ENCODE results near the gene RNF31. TPM values are rescaled to one million over a fixed set of nuclear protein-coding genes. Genes with fewer than 3 reads are reported as not detected.

Gene RNF31
- total RNA-seq, 1 donor from 2014 or later = 80.4 TPM

GRCh38 chr14:24178399-24179178 lies 31.3 kb downstream of the RNF31 start:
- no peak overlapping the region for H3K4me3 Mint-ChIP-seq (ENCODE audit: low read depth)
- H3K9me3 Mint-ChIP-seq = no peaks in the 10 kb centered on the region
- intact Hi-C loops (cut with micrococcal nuclease) = no loop called here
- H3K36me3 Mint-ChIP-seq (ENCODE audit: low read depth) = peaks cover 73% of the 10 kb centered on the region
- H3K27me3 Mint-ChIP-seq (ENCODE audit: low read depth) = no peaks in the 10 kb centered on the region
- peaks cover 4% of the 10 kb centered on the region for H3K4me1 Mint-ChIP-seq (ENCODE audit: low read depth)
- no peak overlapping the region for H3K27ac Mint-ChIP-seq
- DNase-seq (ENCODE audit: low spot score) = no peak

GRCh38 chr14:24179294-24179960 lies 32.1 kb downstream of the RNF31 start:
- intact Hi-C loops (cut with micrococcal nuclease) = no loop called here
- no peaks in the 10 kb centered on the region for H3K27me3 Mint-ChIP-seq (ENCODE audit: low read depth)
- peaks cover 75% of the 10 kb centered on the region for H3K36me3 Mint-ChIP-seq (ENCODE audit: low read depth)
- H3K9me3 Mint-ChIP-seq = no peaks in the 10 kb centered on the region
- DNase-seq (ENCODE audit: low spot score) = no peak
- peaks cover 4% of the 10 kb centered on the region for H3K4me1 Mint-ChIP-seq (ENCODE audit: low read depth)
- H3K27ac Mint-ChIP-seq = no peak overlapping the region
- no peak overlapping the region for H3K4me3 Mint-ChIP-seq (ENCODE audit: low read depth)

GRCh38 chr14:24179961-24180796 lies 32.9 kb downstream of the RNF31 start:
- no peak for DNase-seq (ENCODE audit: low spot score)
- H3K27ac Mint-ChIP-seq = no peak overlapping the region
- H3K4me3 Mint-ChIP-seq (ENCODE audit: low read depth) = no peak overlapping the region
- no peaks in the 10 kb centered on the region for H3K27me3 Mint-ChIP-seq (ENCODE audit: low read depth)
- H3K36me3 Mint-ChIP-seq (ENCODE audit: low read depth) = peaks cover 73% of the 10 kb centered on the region
- peaks cover under 1% of the 10 kb centered on the region for H3K4me1 Mint-ChIP-seq (ENCODE audit: low read depth)
- no peaks in the 10 kb centered on the region for H3K9me3 Mint-ChIP-seq
- intact Hi-C loops (cut with micrococcal nuclease) = no loop called here

- H3K9me3 Mint-ChIP-seq = no peaks in the 10 kb centered on the region
- no peaks in the 10 kb centered on the region for H3K27me3 Mint-ChIP-seq (ENCODE audit: low read depth)
- no peak overlapping the region for H3K27ac Mint-ChIP-seq
- H3K36me3 Mint-ChIP-seq (ENCODE audit: low read depth) = peaks cover 82% of the 10 kb centered on the region
- no peak overlapping the region for H3K4me3 Mint-ChIP-seq (ENCODE audit: low read depth)
- DNase-seq (ENCODE audit: low spot score) = no peak
- intact Hi-C loops (cut with micrococcal nuclease) = no loop called here
- H3K4me1 Mint-ChIP-seq (ENCODE audit: low read depth) = no peaks in the 10 kb centered on the region
Observed at GRCh38 chr14:24181371-24182077, 34.2 kb downstream of the RNF31 start.

- Mint-ChIP-seq H3K4me3 (ENCODE audit: low read depth) (no peak overlapping the region), H3K27ac (no peak overlapping the region), H3K9me3 (no peaks in the 10 kb centered on the region), H3K27me3 (ENCODE audit: low read depth) (no peaks in the 10 kb centered on the region), H3K4me1 (ENCODE audit: low read depth) (peaks cover 4% of the 10 kb centered on the region), H3K36me3 (ENCODE audit: low read depth) (peaks cover 80% of the 10 kb centered on the region)
- intact Hi-C loops (cut with micrococcal nuclease) = no loop called here
- DNase-seq (ENCODE audit: low spot score) = no peak
Observed at GRCh38 chr14:24182110-24182882, 35.0 kb downstream of the RNF31 start.

- no peak overlapping the region for H3K4me3 Mint-ChIP-seq (ENCODE audit: low read depth)
- H3K27ac Mint-ChIP-seq = no peak overlapping the region
- intact Hi-C loops (cut with micrococcal nuclease) = no loop called here
- no peaks in the 10 kb centered on the region for H3K9me3 Mint-ChIP-seq
- DNase-seq (ENCODE audit: low spot score) = no peak
- H3K36me3 Mint-ChIP-seq (ENCODE audit: low read depth) = peaks cover 80% of the 10 kb centered on the region
- peaks cover 6% of the 10 kb centered on the region for H3K4me1 Mint-ChIP-seq (ENCODE audit: low read depth)
- no peaks in the 10 kb centered on the region for H3K27me3 Mint-ChIP-seq (ENCODE audit: low read depth)
Observed at GRCh38 chr14:24183014-24183481, 35.8 kb downstream of the RNF31 start.

GRCh38 chr14:24184104-24184970 lies 37.0 kb downstream of the RNF31 start:
- no peak overlapping the region for H3K27ac Mint-ChIP-seq
- no peak overlapping the region for H3K4me3 Mint-ChIP-seq (ENCODE audit: low read depth)
- peaks cover 75% of the 10 kb centered on the region for H3K36me3 Mint-ChIP-seq (ENCODE audit: low read depth)
- DNase-seq (ENCODE audit: low spot score) = no peak
- intact Hi-C loops (cut with micrococcal nuclease) = no loop called here
- peaks cover 11% of the 10 kb centered on the region for H3K4me1 Mint-ChIP-seq (ENCODE audit: low read depth)
- H3K9me3 Mint-ChIP-seq = no peaks in the 10 kb centered on the region
- H3K27me3 Mint-ChIP-seq (ENCODE audit: low read depth) = no peaks in the 10 kb centered on the region

- no peaks in the 10 kb centered on the region for H3K27me3 Mint-ChIP-seq (ENCODE audit: low read depth)
- H3K4me3 Mint-ChIP-seq (ENCODE audit: low read depth) = no peak overlapping the region
- peaks cover 14% of the 10 kb centered on the region for H3K4me1 Mint-ChIP-seq (ENCODE audit: low read depth)
- no peak for DNase-seq (ENCODE audit: low spot score)
- H3K36me3 Mint-ChIP-seq (ENCODE audit: low read depth) = peaks cover 71% of the 10 kb centered on the region
- H3K27ac Mint-ChIP-seq = no peak overlapping the region
- intact Hi-C loops (cut with micrococcal nuclease) = no loop called here
- no peaks in the 10 kb centered on the region for H3K9me3 Mint-ChIP-seq
Observed at GRCh38 chr14:24185026-24185425, 37.7 kb downstream of the RNF31 start.

GRCh38 chr14:24185741-24186140 lies 38.4 kb downstream of the RNF31 start:
- H3K27me3 Mint-ChIP-seq (ENCODE audit: low read depth) = no peaks in the 10 kb centered on the region
- H3K9me3 Mint-ChIP-seq = no peaks in the 10 kb centered on the region
- H3K27ac Mint-ChIP-seq = no peak overlapping the region
- peaks cover 70% of the 10 kb centered on the region for H3K36me3 Mint-ChIP-seq (ENCODE audit: low read depth)
- H3K4me1 Mint-ChIP-seq (ENCODE audit: low read depth) = peaks cover 14% of the 10 kb centered on the region
- intact Hi-C loops (cut with micrococcal nuclease) = no loop called here
- DNase-seq (ENCODE audit: low spot score) = no peak
- H3K4me3 Mint-ChIP-seq (ENCODE audit: low read depth) = no peak overlapping the region

GRCh38 chr14:24186831-24187538 lies 39.7 kb downstream of the RNF31 start:
- Mint-ChIP-seq H3K27ac (no peak overlapping the region), H3K4me3 (ENCODE audit: low read depth) (peak overlapping the region; percentile 88), H3K4me1 (ENCODE audit: low read depth) (peaks cover 14% of the 10 kb centered on the region), H3K27me3 (ENCODE audit: low read depth) (no peaks in the 10 kb centered on the region), H3K9me3 (no peaks in the 10 kb centered on the region), H3K36me3 (ENCODE audit: low read depth) (peaks cover 66% of the 10 kb centered on the region)
- intact Hi-C loops (cut with micrococcal nuclease) = no loop called here
- no peak for DNase-seq (ENCODE audit: low spot score)

- intact Hi-C loops (cut with micrococcal nuclease) = no loop called here
- H3K36me3 Mint-ChIP-seq (ENCODE audit: low read depth) = peaks cover 66% of the 10 kb centered on the region
- H3K27me3 Mint-ChIP-seq (ENCODE audit: low read depth) = no peaks in the 10 kb centered on the region
- no peaks in the 10 kb centered on the region for H3K9me3 Mint-ChIP-seq
- peak overlapping the region; percentile 88 for H3K4me3 Mint-ChIP-seq (ENCODE audit: low read depth)
- H3K4me1 Mint-ChIP-seq (ENCODE audit: low read depth) = peaks cover 17% of the 10 kb centered on the region
- H3K27ac Mint-ChIP-seq = peak overlapping the region; percentile 81
- no peak for DNase-seq (ENCODE audit: low spot score)
Observed at GRCh38 chr14:24187539-24187915, 40.2 kb downstream of the RNF31 start.
